Mammary epithelial cell (primary cell): ENCODE measurements around the gene RAC2.

ENCODE experiments used
- EZH2 ChIP-seq: IDR thresholded peaks from 2 replicates; pipeline ENCODE4 v1.6.1; 2012; ENCODE audit warnings: low read length, inconsistent platforms, borderline replicate concordance
- TF ChIP-seq, protein P1 (sequence below), 2 donors: IDR thresholded peaks in 1 of 2; conservative IDR thresholded peaks in 1 of 2; 2 replicates each; pipeline ENCODE4 v1.5.1; 2011 to 2012; ENCODE audit warnings: inconsistent platforms in 2 of 2, low read length in 2 of 2, mild to moderate bottlenecking in 2 of 2, control low read depth in 1 of 2, low read depth in 1 of 2; ENCODE audit not compliant: insufficient read depth in 1 of 2; ENCODE audit errors: extremely low read depth in 1 of 2

DNA sequence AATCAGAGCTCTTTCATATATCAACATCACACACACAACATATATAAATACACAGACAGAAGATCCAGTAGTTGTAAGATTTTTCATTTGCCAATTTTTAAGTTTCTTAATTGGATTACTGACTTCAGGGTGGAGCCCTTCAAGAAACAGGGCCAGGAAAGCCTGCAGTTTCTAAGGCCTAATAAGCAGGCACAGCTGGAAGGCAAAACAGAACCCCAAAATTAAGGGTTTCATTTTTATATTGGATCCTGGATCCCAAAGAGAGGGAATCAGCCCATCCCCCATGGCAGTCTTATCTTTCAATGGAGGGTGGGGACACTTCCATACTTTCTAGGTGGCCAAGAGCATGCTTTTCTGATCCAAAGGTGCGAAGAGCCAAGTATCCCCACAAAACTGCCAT, 51.3 kb downstream of the RAC2 start:
- TF ChIP-seq, protein P1, sequence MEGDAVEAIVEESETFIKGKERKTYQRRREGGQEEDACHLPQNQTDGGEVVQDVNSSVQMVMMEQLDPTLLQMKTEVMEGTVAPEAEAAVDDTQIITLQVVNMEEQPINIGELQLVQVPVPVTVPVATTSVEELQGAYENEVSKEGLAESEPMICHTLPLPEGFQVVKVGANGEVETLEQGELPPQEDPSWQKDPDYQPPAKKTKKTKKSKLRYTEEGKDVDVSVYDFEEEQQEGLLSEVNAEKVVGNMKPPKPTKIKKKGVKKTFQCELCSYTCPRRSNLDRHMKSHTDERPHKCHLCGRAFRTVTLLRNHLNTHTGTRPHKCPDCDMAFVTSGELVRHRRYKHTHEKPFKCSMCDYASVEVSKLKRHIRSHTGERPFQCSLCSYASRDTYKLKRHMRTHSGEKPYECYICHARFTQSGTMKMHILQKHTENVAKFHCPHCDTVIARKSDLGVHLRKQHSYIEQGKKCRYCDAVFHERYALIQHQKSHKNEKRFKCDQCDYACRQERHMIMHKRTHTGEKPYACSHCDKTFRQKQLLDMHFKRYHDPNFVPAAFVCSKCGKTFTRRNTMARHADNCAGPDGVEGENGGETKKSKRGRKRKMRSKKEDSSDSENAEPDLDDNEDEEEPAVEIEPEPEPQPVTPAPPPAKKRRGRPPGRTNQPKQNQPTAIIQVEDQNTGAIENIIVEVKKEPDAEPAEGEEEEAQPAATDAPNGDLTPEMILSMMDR (conservative IDR thresholded peaks at IDR 0.05 in 1 of 2, IDR thresholded peaks at IDR 0.05 in 1 of 2; ENCODE audit: extremely low read depth in 1 of 2, insufficient read depth in 1 of 2, low read depth in 1 of 2, low read length in 2 of 2), result no peak
- TF ChIP-seq EZH2, result no peak
